CD14-positive monocyte (primary cell): ENCODE measurements around the gene CPD. TPM values are rescaled to one million over a fixed set of nuclear protein-coding genes. Genes with fewer than 3 reads are reported as not detected.
"Not testable (repeated sequence)": the region's sequence is repeated elsewhere in the genome, so short reads cannot be mapped to it uniquely, and the experiment has no call there.

Experiments
- DNase-seq, 3 donors: peaks; one replicate each; pipeline ENCODE4 v3.0.0-alpha.2; 2011 to 2022
- H2AFZ ChIP-seq: 2 replicates; pipeline ENCODE4 v1.6.0; 2012; ENCODE audit warnings: mild to moderate bottlenecking, low read depth, low read length, inconsistent platforms; ENCODE audit not compliant: insufficient read depth, poor library complexity, severe bottlenecking
- H3K27ac ChIP-seq, 2 donors: 1 replicate in 1 of 2; 2 replicates in 1 of 2; pipeline ENCODE4 v1.5.1; 2012 to 2013; ENCODE audit warnings: low read length in 2 of 2, control low read depth in 1 of 2, inconsistent platforms in 1 of 2, low read depth in 1 of 2, mild to moderate bottlenecking in 1 of 2
- H3K27me3 ChIP-seq, 2 donors: one replicate each; pipeline versions ENCODE4 v1.6.0 to v1.6.1; 2011 to 2013; ENCODE audit warnings: low read length in 2 of 2; ENCODE audit not compliant: control insufficient read depth in 2 of 2, insufficient read depth in 2 of 2
- H3K36me3 ChIP-seq, 2 donors: replicated peaks in 1 of 2; 1 replicate in 1 of 2; 2 replicates in 1 of 2; pipeline versions ENCODE4 v1.5.1 to v1.6.1; 2012 to 2013; ENCODE audit warnings: low read length in 2 of 2, control low read depth in 1 of 2, inconsistent platforms in 1 of 2, mild to moderate bottlenecking in 1 of 2; ENCODE audit not compliant: insufficient read depth in 2 of 2, control insufficient read depth in 1 of 2
- H3K4me1 ChIP-seq, 2 donors: 1 replicate in 1 of 2; 2 replicates in 1 of 2; pipeline versions ENCODE4 v1.5.1 to v1.6.1; 2012 to 2013; ENCODE audit warnings: low read length in 2 of 2, control low read depth in 1 of 2, inconsistent platforms in 1 of 2, mild to moderate bottlenecking in 1 of 2, moderate library complexity in 1 of 2; ENCODE audit not compliant: insufficient read depth in 2 of 2, control insufficient read depth in 1 of 2
- H3K4me2 ChIP-seq: replicated peaks from 2 replicates; pipeline ENCODE3; 2012; ENCODE audit warnings: low read length, moderate library complexity, mild to moderate bottlenecking; ENCODE audit not compliant: poor library complexity, severe bottlenecking; ENCODE audit errors: extremely low read depth
- H3K4me3 ChIP-seq, 3 experiments: fragments of 200-600 bp in 1 of 3; sonication (generic) in 1 of 3; replicated peaks in 1 of 3; 1 replicate in 2 of 3; 2 replicates in 1 of 3; pipeline ENCODE4 v1.5.1; 2011 to 2013; ENCODE audit warnings: low read length in 3 of 3, mild to moderate bottlenecking in 3 of 3, control low read depth in 2 of 3, low read depth in 2 of 3, inconsistent platforms in 1 of 3, moderate library complexity in 1 of 3
- H3K79me2 ChIP-seq: 2 replicates; pipeline ENCODE4 v1.6.0; 2012; ENCODE audit warnings: mild to moderate bottlenecking, control low read depth, inconsistent platforms, low read length, moderate library complexity; ENCODE audit not compliant: insufficient read depth
- H3K9ac ChIP-seq: 2 replicates; pipeline ENCODE4 v1.6.0; 2017; ENCODE audit warnings: low read length, mild to moderate bottlenecking; ENCODE audit not compliant: insufficient read depth, poor library complexity, severe bottlenecking
- H3K9me3 ChIP-seq, 2 donors: replicated peaks in 1 of 2; 1 replicate in 1 of 2; 2 replicates in 1 of 2; pipeline versions ENCODE4 v1.5.1 to v1.6.1; 2012 to 2013; ENCODE audit warnings: low read length in 2 of 2, control low read depth in 1 of 2; ENCODE audit not compliant: control insufficient read depth in 1 of 2, insufficient read depth in 1 of 2
- H4K20me1 ChIP-seq: 2 replicates; pipeline ENCODE4 v1.6.0; 2012; ENCODE audit warnings: mild to moderate bottlenecking, low read length, control low read depth, moderate library complexity; ENCODE audit not compliant: insufficient read depth
- H3K27ac Mint-ChIP-seq, 7 donors: one replicate each; pipeline ENCODE4 v1.8.0; 2020; ENCODE audit warnings: mild to moderate bottlenecking in 7 of 7, mixed read lengths in 7 of 7, moderate library complexity in 6 of 7, inconsistent platforms in 2 of 7
- H3K27me3 Mint-ChIP-seq, 3 donors: one replicate each; pipeline ENCODE4 v1.8.0; 2021 to 2022; ENCODE audit warnings: low read depth in 3 of 3, mild to moderate bottlenecking in 3 of 3, mixed read lengths in 3 of 3, moderate library complexity in 3 of 3, inconsistent platforms in 1 of 3
- H3K36me3 Mint-ChIP-seq, 2 donors: one replicate each; pipeline ENCODE4 v1.8.0; 2020; ENCODE audit warnings: mixed read lengths in 2 of 2, inconsistent platforms in 1 of 2, mild to moderate bottlenecking in 1 of 2
- H3K4me1 Mint-ChIP-seq: one replicate; pipeline ENCODE4 v1.8.0; 2020; ENCODE audit warnings: mild to moderate bottlenecking, mixed read lengths
- H3K4me3 Mint-ChIP-seq, 2 donors: one replicate each; pipeline ENCODE4 v1.8.0; 2020; ENCODE audit warnings: mild to moderate bottlenecking in 2 of 2, mixed read lengths in 2 of 2, moderate library complexity in 1 of 2
- H3K9me3 Mint-ChIP-seq, 7 donors: one replicate each; pipeline ENCODE4 v1.8.0; 2020 to 2022; ENCODE audit warnings: mixed read lengths in 7 of 7, mild to moderate bottlenecking in 6 of 7, moderate library complexity in 6 of 7, inconsistent platforms in 2 of 7
- CTCF ChIP-seq: fragments of 200-600 bp; IDR thresholded peaks from one replicate; pipeline ENCODE4 v1.8.0; 2022; ENCODE audit warnings: antibody characterized with exemption, mild to moderate bottlenecking
- WGBS: methylation state at CpG from one replicate; pipeline ENCODE4 v1.1.5; 2013; ENCODE audit warnings: missing lambda C conversion rate; ENCODE audit not compliant: insufficient coverage; 5-methylcytosine and 5-hydroxymethylcytosine counted together
- intact Hi-C, 2 donors: fragments of 100-400 bp; cut with micrococcal nuclease; formaldehyde crosslinking; loops; one replicate each; pipeline versions ENCODE4 v1.15.0 to v1.15.1; 2023
- polyA plus RNA-seq, 3 donors: library from polyadenylated mRNA; depleted of rRNA in 1 of 3; unstranded in 2 of 3; stranded (reverse) in 1 of 3; fragments of 300-500 nt in 2 of 3; fragments of >200 nt in 1 of 3; fragmentation: Illumina TruSeq in 2 of 3; gene quantifications; 1 replicate in 2 of 3; 2 replicates in 1 of 3; pipeline ENCODE4 v1.2.3, GENCODE V29; 2012 to 2021

The CPD gene
- polyA plus RNA-seq, 3 donors = 9.2 to 47.0 (median 32.2) TPM

- peaks cover 21 to 24% of the 10 kb centered on the region in 2 donors for H3K9me3 ChIP-seq
- peaks cover 84 to 95% of the 10 kb centered on the region in 2 donors for H3K36me3 Mint-ChIP-seq
- H3K27ac Mint-ChIP-seq = peak overlapping the region in 2 of 7 donors; percentile 7 to 51
Observed at GRCh38 chr17:30454635-30455034, 75.9 kb downstream of the CPD start.

GRCh38 chr17:30458371-30458770 lies 79.6 kb downstream of the CPD start:
- Mint-ChIP-seq H3K27me3 (no peaks in the 10 kb centered on the region), H3K27ac (no peak overlapping the region), H3K4me3 (no peak overlapping the region), H3K4me1 (peaks cover 2% of the 10 kb centered on the region), H3K9me3 (peaks cover 7 to 14% (median 13%) of the 10 kb centered on the region in 7 donors), H3K36me3 (peaks cover 76 to 92% of the 10 kb centered on the region in 2 donors)
- H2AFZ ChIP-seq = no peak overlapping the region
- H3K27ac ChIP-seq = no peak overlapping the region
- no peak overlapping the region for H3K4me3 ChIP-seq
- no peak for DNase-seq
- H4K20me1 ChIP-seq = no peaks in the 10 kb centered on the region
- no peak overlapping the region for H3K4me2 ChIP-seq
- no peak overlapping the region for H3K9ac ChIP-seq
- peaks cover 70 to 89% of the 10 kb centered on the region in 2 donors for H3K36me3 ChIP-seq
- no peaks in the 10 kb centered on the region for H3K27me3 ChIP-seq
- no peak for TF ChIP-seq CTCF
- H3K4me1 ChIP-seq = no peaks in the 10 kb centered on the region
- peaks cover 13 to 14% of the 10 kb centered on the region in 2 donors for H3K9me3 ChIP-seq
- no peaks in the 10 kb centered on the region for H3K79me2 ChIP-seq
- 100% methylated on average over 2 of the region's 6 CpGs for WGBS
- intact Hi-C loops = no loop called here

More at GRCh38 chr17:30454635-30455034, 75.9 kb downstream of the CPD start:
- H3K4me3 Mint-ChIP-seq = no peak overlapping the region
- TF ChIP-seq CTCF = no peak
- H3K4me1 Mint-ChIP-seq = no peaks in the 10 kb centered on the region
- Histone ChIP-seq H3K79me2 (no peaks in the 10 kb centered on the region), H2AFZ (no peak overlapping the region), H4K20me1 (no peaks in the 10 kb centered on the region), H3K4me1 (no peaks in the 10 kb centered on the region), H3K9ac (no peak overlapping the region), H3K36me3 (peaks cover 81 to 91% of the 10 kb centered on the region in 2 donors), H3K27ac (no peak overlapping the region), H3K27me3 (no peaks in the 10 kb centered on the region), H3K4me2 (no peak overlapping the region), H3K4me3 (no peak overlapping the region)
- no CpG with 5 or more reads among the region's 4 CpGs for WGBS
- peak; percentile 11 to 65 (median 41) for DNase-seq
- peaks cover 18 to 27% (median 20%) of the 10 kb centered on the region in 7 donors for H3K9me3 Mint-ChIP-seq
- intact Hi-C loops = no loop called here
- peaks cover 0 to 2% (median 0%) of the 10 kb centered on the region in 3 donors for H3K27me3 Mint-ChIP-seq

- H3K27me3 ChIP-seq, H3K4me1 ChIP-seq, H3K4me2 ChIP-seq, H3K9me3 ChIP-seq, H3K9ac ChIP-seq, H2AFZ ChIP-seq, H3K9me3 Mint-ChIP-seq, H3K27ac ChIP-seq, H3K27ac Mint-ChIP-seq, H4K20me1 ChIP-seq, H3K79me2 ChIP-seq, DNase-seq, H3K4me3 Mint-ChIP-seq, H3K4me3 ChIP-seq, intact Hi-C loops, H3K4me1 Mint-ChIP-seq, H3K27me3 Mint-ChIP-seq: not testable (repeated sequence)
- peaks cover 72 to 89% of the 10 kb centered on the region in 2 donors for H3K36me3 ChIP-seq
- H3K36me3 Mint-ChIP-seq = peaks cover 75 to 90% of the 10 kb centered on the region in 2 donors
- 100% methylated on average over 2 of the region's 5 CpGs for WGBS
Observed at GRCh38 chr17:30458797-30459413, 80.2 kb downstream of the CPD start.
